SH-SY5Y (cell line): Measurements from ENCODE around the gene VASH2.

Experiments used
- GATA2 ChIP-seq: IDR thresholded peaks from 2 replicates; pipeline ENCODE4 v1.6.1; 2011; ENCODE audit warnings: mild to moderate bottlenecking, low read depth, low read length
- GATA3 ChIP-seq: IDR thresholded peaks from 2 replicates; pipeline ENCODE4 v1.6.1; 2011; ENCODE audit warnings: low read depth, mild to moderate bottlenecking, low read length, moderate library complexity

GRCh38 chr1:213017447-213018273 is 67.3 kb downstream of the VASH2 start:
- TF ChIP-seq GATA3 (no peak), GATA2 (no peak)
